Measurements from ENCODE around the gene PML.

The PML gene

GRCh38 chr15:73997986-73998385 lies 3.5 kb downstream of the PML start:
- peaks cover 33% of the 10 kb centered on the region for H3K36me3 Mint-ChIP-seq
- H3K4me3 Mint-ChIP-seq = no peak overlapping the region
- H3K27ac Mint-ChIP-seq = peak overlapping the region; percentile 82
- ATAC-seq = no peak
- H3K4me1 Mint-ChIP-seq = peaks cover 65% of the 10 kb centered on the region
- H3K27me3 Mint-ChIP-seq = no peaks in the 10 kb centered on the region
- no peaks in the 10 kb centered on the region for H3K9me3 Mint-ChIP-seq

DNA sequence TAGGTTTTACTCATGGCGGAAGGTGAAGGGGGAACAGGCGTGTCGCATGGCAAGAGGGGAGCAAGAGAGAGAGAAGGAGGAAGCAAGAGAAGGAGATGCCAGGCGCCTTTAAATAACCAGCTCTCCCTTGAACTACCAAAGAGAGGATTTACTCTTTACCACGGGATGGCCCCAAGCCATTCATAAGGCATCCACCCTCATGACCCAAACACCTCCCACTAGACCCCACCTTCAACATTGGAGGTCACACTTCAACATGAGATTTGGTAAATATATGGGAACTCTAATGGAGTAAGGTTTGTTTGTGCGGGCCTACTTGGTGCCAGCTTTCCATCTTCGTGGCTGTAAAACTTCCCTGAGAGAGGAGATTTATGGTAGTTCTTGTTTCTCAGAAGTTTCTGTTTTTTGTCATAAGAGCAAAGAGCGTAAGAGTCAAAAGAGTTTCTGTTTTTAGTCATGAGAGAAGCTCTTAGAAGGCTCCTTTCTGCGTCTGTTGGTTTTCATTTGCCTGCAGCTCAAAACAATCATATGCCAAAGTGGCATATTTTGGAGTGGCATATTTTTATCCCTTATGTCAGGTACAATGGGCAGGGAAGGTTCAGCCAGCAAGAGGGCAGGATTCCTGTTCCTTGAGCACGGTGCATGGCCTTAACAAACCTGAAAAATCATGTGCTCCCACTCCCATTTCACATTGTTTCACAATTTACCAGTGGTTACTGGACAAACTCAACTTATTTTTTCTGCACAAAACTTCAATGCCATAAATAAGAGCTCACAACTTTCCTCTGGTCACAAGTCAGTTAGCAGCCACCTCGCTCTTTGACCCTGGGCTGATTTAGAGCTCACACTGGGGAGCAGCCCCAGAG lies 12.5 kb downstream of the PML start:
- peak overlapping the region; percentile 83 for H3K27ac Mint-ChIP-seq
- peaks cover 50% of the 10 kb centered on the region for H3K4me1 Mint-ChIP-seq
- H3K9me3 Mint-ChIP-seq = peaks cover 3% of the 10 kb centered on the region
- ATAC-seq = peak; percentile 74
- peaks cover 58% of the 10 kb centered on the region for H3K36me3 Mint-ChIP-seq
- H3K27me3 Mint-ChIP-seq = no peaks in the 10 kb centered on the region
- H3K4me3 Mint-ChIP-seq = peak overlapping the region; percentile 59

- peaks cover 60% of the 10 kb centered on the region for H3K36me3 Mint-ChIP-seq
Observed at GRCh38 chr15:74007820-74008371, 13.4 kb downstream of the PML start.

GRCh38 chr15:74008901-74009300 lies 14.4 kb downstream of the PML start:
- Mint-ChIP-seq H3K4me1 (peaks cover 46% of the 10 kb centered on the region), H3K27ac (peak overlapping the region; percentile 83), H3K36me3 (peaks cover 58% of the 10 kb centered on the region), H3K4me3 (no peak overlapping the region), H3K27me3 (no peaks in the 10 kb centered on the region), H3K9me3 (no peaks in the 10 kb centered on the region)
- ATAC-seq = no peak

More at GRCh38 chr15:74007820-74008371, 13.4 kb downstream of the PML start:
- Mint-ChIP-seq H3K4me3 (peak overlapping the region; percentile 59), H3K4me1 (peaks cover 50% of the 10 kb centered on the region), H3K27me3 (no peaks in the 10 kb centered on the region), H3K27ac (peak overlapping the region; percentile 83), H3K9me3 (peaks cover 3% of the 10 kb centered on the region)
- ATAC-seq = peak; percentile 91

DNA sequence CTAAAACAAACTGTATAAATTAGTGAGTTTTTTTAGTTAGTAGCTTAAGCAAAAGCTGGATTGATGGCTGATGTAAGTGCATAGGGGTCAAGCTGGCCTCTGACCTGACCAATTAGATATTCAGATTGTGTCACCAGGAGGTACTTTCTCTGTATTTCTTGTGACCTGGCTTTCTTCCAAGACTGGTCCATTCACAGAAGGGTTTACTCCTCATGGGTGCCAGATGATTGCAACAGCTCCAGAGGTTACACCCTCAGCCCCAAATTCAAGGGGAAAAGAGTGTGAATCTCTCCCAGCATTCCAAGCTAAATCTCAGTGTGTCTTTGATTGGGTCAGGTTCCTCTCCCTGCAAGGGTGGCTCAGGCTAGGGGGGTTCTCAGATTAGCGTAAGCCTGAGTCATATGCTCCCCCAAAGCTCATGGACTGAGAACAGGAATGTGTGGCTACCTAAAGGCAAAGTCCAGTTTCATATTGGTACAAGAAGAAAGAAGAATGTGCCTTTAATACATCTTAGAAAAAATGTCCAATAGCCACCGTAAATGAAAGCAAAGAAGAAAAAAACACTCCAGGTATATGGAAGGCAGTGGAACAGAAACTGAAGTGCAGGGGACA lies 16.5 kb downstream of the PML start:
- H3K4me3 Mint-ChIP-seq = no peak overlapping the region
- H3K27me3 Mint-ChIP-seq = no peaks in the 10 kb centered on the region
- H3K4me1 Mint-ChIP-seq = peaks cover 48% of the 10 kb centered on the region
- no peak overlapping the region for H3K27ac Mint-ChIP-seq
- no peaks in the 10 kb centered on the region for H3K9me3 Mint-ChIP-seq
- H3K36me3 Mint-ChIP-seq = peaks cover 60% of the 10 kb centered on the region
- ATAC-seq = no peak

GRCh38 chr15:74011610-74012009 lies 17.1 kb downstream of the PML start:
- Mint-ChIP-seq H3K36me3 (peaks cover 55% of the 10 kb centered on the region), H3K9me3 (no peaks in the 10 kb centered on the region), H3K4me3 (no peak overlapping the region), H3K27ac (no peak overlapping the region), H3K4me1 (peaks cover 42% of the 10 kb centered on the region), H3K27me3 (no peaks in the 10 kb centered on the region)
- no peak for ATAC-seq

DNA sequence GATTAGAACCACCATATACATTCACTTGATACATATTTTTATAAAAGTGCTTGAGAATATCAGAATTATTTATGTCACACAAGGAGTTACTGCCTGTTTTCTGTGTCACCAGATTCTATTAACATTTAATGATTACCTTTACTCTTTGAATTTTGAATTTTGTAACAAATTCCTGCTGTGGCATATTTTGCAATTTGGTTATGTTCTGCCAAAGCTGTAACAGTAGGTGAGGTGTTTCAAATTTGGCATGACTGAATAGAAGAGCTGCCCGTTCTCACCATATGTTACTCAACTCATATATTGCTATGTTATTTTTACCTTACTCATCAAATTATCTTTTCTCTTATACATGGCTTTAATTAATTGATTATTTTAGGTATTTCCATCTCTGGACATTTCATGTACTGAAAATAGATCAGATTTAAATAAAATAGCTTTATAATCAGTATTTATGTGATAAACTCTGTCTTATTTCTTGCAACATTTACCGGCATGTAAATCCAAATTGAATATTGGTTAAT lies 18.9 kb downstream of the PML start:
- H3K27me3 Mint-ChIP-seq = no peaks in the 10 kb centered on the region
- no peak overlapping the region for H3K4me3 Mint-ChIP-seq
- H3K9me3 Mint-ChIP-seq = no peaks in the 10 kb centered on the region
- no peak overlapping the region for H3K27ac Mint-ChIP-seq
- no peak for ATAC-seq
- peaks cover 46% of the 10 kb centered on the region for H3K36me3 Mint-ChIP-seq
- peaks cover 24% of the 10 kb centered on the region for H3K4me1 Mint-ChIP-seq

GRCh38 chr15:74019734-74020133 lies 25.2 kb downstream of the PML start:
- no peak overlapping the region for H3K4me3 Mint-ChIP-seq
- no peak overlapping the region for H3K27ac Mint-ChIP-seq
- H3K36me3 Mint-ChIP-seq = peaks cover 53% of the 10 kb centered on the region
- ATAC-seq = no peak
- H3K27me3 Mint-ChIP-seq = no peaks in the 10 kb centered on the region
- H3K9me3 Mint-ChIP-seq = no peaks in the 10 kb centered on the region
- H3K4me1 Mint-ChIP-seq = peaks cover 6% of the 10 kb centered on the region

DNA sequence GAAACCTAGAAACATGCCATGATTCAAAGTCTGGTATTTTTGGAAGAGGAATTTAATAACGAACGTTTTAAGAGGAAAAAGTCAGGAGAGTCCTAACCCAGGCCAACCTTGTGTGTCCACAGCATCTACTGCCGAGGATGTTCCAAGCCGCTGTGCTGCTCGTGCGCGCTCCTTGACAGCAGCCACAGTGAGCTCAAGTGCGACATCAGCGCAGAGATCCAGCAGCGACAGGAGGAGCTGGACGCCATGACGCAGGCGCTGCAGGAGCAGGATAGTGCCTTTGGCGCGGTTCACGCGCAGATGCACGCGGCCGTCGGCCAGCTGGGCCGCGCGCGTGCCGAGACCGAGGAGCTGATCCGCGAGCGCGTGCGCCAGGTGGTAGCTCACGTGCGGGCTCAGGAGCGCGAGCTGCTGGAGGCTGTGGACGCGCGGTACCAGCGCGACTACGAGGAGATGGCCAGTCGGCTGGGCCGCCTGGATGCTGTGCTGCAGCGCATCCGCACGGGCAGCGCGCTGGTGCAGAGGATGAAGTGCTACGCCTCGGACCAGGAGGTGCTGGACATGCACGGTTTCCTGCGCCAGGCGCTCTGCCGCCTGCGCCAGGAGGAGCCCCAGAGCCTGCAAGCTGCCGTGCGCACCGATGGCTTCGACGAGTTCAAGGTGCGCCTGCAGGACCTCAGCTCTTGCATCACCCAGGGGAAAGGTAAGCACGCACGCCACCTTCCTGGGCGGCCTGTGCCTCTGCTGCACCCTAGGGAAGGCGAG lies 28.4 kb downstream of the PML start:
- ATAC-seq = no peak
- Mint-ChIP-seq H3K27ac (no peak overlapping the region), H3K4me3 (no peak overlapping the region), H3K4me1 (no peaks in the 10 kb centered on the region), H3K9me3 (no peaks in the 10 kb centered on the region), H3K27me3 (no peaks in the 10 kb centered on the region), H3K36me3 (peaks cover 57% of the 10 kb centered on the region)

GRCh38 chr15:74024687-74025086 lies 30.2 kb downstream of the PML start:
- Mint-ChIP-seq H3K4me3 (no peak overlapping the region), H3K27me3 (no peaks in the 10 kb centered on the region), H3K9me3 (no peaks in the 10 kb centered on the region), H3K4me1 (no peaks in the 10 kb centered on the region), H3K27ac (no peak overlapping the region), H3K36me3 (peaks cover 63% of the 10 kb centered on the region)
- no peak for ATAC-seq

DNA sequence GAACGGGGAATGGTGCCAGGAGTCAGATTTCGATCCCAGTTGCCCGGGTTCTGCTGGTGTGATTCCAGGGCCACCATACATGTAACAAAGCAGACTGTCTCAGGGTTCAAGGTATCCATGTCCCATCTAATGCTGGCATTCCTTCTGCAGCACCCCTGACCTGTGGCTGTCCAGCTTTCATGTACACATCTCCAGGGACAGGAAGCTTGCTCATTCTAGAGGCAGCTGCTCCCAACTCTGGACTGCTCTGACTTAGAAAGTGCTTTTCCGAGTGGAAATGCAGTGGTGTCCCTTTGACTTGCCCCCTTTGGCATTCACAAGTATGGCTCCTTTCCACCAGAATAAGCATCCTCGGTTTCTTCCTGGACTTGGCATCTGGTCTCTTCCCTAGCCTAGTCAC lies 30.9 kb downstream of the PML start:
- H3K36me3 Mint-ChIP-seq = peaks cover 69% of the 10 kb centered on the region

GRCh38 chr15:74027688-74028087 lies 33.2 kb downstream of the PML start:
- no peak overlapping the region for H3K4me3 Mint-ChIP-seq
- H3K9me3 Mint-ChIP-seq = no peaks in the 10 kb centered on the region
- ATAC-seq = no peak
- H3K4me1 Mint-ChIP-seq = no peaks in the 10 kb centered on the region
- H3K27me3 Mint-ChIP-seq = no peaks in the 10 kb centered on the region
- peaks cover 58% of the 10 kb centered on the region for H3K36me3 Mint-ChIP-seq
- H3K27ac Mint-ChIP-seq = no peak overlapping the region

More for the DNA sequence above, 30.9 kb downstream of the PML start:
- Mint-ChIP-seq H3K27me3 (no peaks in the 10 kb centered on the region), H3K9me3 (no peaks in the 10 kb centered on the region), H3K27ac (no peak overlapping the region), H3K4me1 (no peaks in the 10 kb centered on the region), H3K4me3 (no peak overlapping the region)
- no peak for ATAC-seq

- Mint-ChIP-seq H3K27ac (no peak overlapping the region), H3K4me1 (no peaks in the 10 kb centered on the region), H3K27me3 (no peaks in the 10 kb centered on the region), H3K9me3 (no peaks in the 10 kb centered on the region), H3K4me3 (no peak overlapping the region), H3K36me3 (peaks cover 50% of the 10 kb centered on the region)
- ATAC-seq = no peak
Observed at GRCh38 chr15:74028646-74029045, 34.1 kb downstream of the PML start.

GRCh38 chr15:74032046-74032445 lies 37.5 kb downstream of the PML start:
- Mint-ChIP-seq H3K4me1 (no peaks in the 10 kb centered on the region), H3K9me3 (no peaks in the 10 kb centered on the region), H3K27ac (peak overlapping the region; percentile 32), H3K36me3 (peaks cover 64% of the 10 kb centered on the region), H3K4me3 (no peak overlapping the region), H3K27me3 (no peaks in the 10 kb centered on the region)
- ATAC-seq = no peak
